ENCODE measurements around the gene ITPK1. TPM values are rescaled to one million over a fixed set of nuclear protein-coding genes. Genes with fewer than 3 reads are reported as not detected.

ITPK1 gene
- total RNA-seq, 4 donors from 2014 or later, result 19.7 to 97.7 (median 26.5) TPM

DNA sequence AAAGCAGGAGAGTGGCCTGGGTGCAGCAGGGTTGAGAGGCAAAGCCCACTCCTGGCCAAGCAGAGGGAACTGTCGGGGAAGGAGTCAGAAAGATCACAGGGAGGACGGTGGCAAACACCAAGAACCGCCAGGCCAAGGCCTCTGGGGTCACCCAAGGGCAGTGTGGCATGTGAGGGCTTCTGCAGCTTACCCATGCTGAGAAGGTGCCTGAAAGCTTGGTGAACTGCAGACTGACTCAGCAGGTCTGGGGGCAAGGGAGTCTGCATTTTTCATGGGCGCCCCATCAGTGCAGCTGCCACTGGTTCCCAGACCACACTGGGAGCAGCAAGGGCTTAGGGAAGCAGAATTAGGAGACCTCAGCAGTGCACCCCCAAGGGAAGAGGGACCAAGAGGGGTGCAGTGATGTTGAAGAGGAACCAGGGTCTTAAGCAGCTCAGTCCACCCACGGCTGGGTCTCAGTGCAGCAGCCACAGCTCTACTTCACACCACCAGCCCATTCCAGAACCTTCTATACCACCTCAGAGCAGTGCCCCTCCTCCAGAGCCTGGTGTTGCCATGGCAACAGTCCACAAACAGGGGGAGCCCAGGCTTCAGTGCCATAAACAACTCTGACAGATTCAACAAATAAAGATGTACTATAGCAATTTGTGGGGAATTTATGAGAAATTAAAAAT is 59.4 kb downstream of the ITPK1 start:
- H3K9me3 ChIP-seq, result no peaks in the 10 kb centered on the region
- no peak overlapping the region for H3K4me3 ChIP-seq
- H3K27me3 ChIP-seq, result no peaks in the 10 kb centered on the region
- peaks cover 3 to 32% of the 10 kb centered on the region in 2 donors for H3K4me1 ChIP-seq
- H3K27ac ChIP-seq, result peak overlapping the region; percentile 51 to 84
- H3K36me3 ChIP-seq, result no peaks in the 10 kb centered on the region
- intact Hi-C loops (cut with DNase I; ENCODE audit: low total_unique reads), result no loop called here
- TF ChIP-seq POLR2A (IDR thresholded peaks at IDR 0.05), result no peak
- TF ChIP-seq, protein P1, sequence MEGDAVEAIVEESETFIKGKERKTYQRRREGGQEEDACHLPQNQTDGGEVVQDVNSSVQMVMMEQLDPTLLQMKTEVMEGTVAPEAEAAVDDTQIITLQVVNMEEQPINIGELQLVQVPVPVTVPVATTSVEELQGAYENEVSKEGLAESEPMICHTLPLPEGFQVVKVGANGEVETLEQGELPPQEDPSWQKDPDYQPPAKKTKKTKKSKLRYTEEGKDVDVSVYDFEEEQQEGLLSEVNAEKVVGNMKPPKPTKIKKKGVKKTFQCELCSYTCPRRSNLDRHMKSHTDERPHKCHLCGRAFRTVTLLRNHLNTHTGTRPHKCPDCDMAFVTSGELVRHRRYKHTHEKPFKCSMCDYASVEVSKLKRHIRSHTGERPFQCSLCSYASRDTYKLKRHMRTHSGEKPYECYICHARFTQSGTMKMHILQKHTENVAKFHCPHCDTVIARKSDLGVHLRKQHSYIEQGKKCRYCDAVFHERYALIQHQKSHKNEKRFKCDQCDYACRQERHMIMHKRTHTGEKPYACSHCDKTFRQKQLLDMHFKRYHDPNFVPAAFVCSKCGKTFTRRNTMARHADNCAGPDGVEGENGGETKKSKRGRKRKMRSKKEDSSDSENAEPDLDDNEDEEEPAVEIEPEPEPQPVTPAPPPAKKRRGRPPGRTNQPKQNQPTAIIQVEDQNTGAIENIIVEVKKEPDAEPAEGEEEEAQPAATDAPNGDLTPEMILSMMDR (IDR thresholded peaks at IDR 0.05), result no peak
- DNase-seq, result no peak

DNA sequence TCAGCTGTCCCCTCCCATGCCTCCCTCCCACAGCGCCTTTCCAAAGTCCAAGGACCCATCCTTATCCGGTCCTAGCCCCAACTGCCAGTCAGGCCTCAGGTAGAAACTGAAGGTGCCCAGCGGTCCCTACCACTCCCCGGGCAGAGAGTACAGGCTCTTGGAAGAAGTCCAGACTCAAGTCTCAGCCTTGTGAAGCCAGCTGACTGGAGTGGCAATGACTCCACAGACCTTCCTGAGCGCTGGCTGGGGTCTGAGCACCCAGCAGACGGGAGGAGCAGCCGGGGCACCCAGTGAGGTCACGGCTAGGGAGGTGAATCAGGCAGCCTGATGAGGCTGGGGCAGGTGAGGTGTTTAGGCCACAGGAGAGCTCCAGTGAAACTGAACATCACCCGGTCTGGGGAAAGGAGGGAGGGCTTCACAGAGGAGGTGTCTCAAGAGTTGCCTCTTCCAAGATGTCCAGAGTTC is 60.0 kb downstream of the ITPK1 start:
- H3K36me3 ChIP-seq, result no peaks in the 10 kb centered on the region
- peak overlapping the region in 1 of 2 donors; percentile 84 for H3K27ac ChIP-seq

DNA sequence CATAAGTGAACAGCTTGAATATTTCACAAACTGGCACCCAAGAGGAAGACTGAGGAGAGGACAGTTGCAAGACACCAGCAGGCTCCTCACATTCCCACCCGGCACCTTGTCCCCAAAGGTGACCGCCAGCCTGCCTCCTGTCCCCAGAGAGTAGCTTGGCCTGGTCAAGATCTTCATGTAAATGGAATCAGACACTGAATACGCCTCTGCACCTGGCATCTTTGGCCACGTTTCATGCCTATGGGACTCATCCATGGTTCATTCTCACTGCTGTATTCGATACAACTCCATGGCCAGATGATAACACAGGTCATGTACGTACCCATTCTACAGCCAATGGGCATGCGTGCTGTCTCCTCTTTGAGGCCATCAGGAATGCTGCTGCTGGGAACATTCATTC is 60.8 kb downstream of the ITPK1 start:
- Histone ChIP-seq H3K27ac (peak overlapping the region; percentile 3 to 11), H3K27me3 (no peaks in the 10 kb centered on the region), H3K4me3 (no peak overlapping the region), H3K36me3 (no peaks in the 10 kb centered on the region), H3K4me1 (peaks cover 3 to 34% of the 10 kb centered on the region in 2 donors), H3K9me3 (no peaks in the 10 kb centered on the region)
- intact Hi-C loops (cut with DNase I; ENCODE audit: low total_unique reads), result no loop called here
- TF ChIP-seq, protein P1 (IDR thresholded peaks at IDR 0.05), result no peak
- no peak for TF ChIP-seq POLR2A (IDR thresholded peaks at IDR 0.05)
- DNase-seq, result no peak

More for the DNA sequence above, 60.0 kb downstream of the ITPK1 start:
- peaks cover 3 to 33% of the 10 kb centered on the region in 2 donors for H3K4me1 ChIP-seq
- H3K27me3 ChIP-seq, result no peaks in the 10 kb centered on the region
- no peak overlapping the region for H3K4me3 ChIP-seq
- no peak for DNase-seq
- intact Hi-C loops (cut with DNase I; ENCODE audit: low total_unique reads), result no loop called here
- H3K9me3 ChIP-seq, result no peaks in the 10 kb centered on the region
- TF ChIP-seq POLR2A (IDR thresholded peaks at IDR 0.05), result no peak
- TF ChIP-seq, protein P1 (IDR thresholded peaks at IDR 0.05), result no peak

DNA sequence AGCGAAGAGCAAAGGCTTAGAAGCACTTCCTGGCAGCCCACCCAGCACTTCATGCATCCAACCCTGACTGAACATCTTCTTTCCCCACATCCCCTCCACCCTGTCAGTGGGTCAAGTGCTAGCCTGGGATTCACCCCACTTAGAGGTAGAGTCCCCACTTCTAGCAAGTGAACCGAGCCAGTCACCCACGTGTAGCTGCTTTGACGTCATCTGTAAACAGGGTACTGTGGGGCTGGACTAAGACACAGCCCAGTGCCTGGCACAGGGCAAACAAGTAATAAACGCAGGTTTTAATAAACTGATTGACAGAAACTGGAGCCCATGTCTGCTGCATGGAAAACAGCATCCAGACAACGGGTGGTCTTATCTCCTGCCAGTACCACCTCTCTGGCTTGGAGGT is 61.7 kb downstream of the ITPK1 start:
- intact Hi-C loops (cut with DNase I; ENCODE audit: low total_unique reads), result no loop called here
- TF ChIP-seq, protein P1 (IDR thresholded peaks at IDR 0.05), result no peak
- no peak for TF ChIP-seq POLR2A (IDR thresholded peaks at IDR 0.05)
- no peaks in the 10 kb centered on the region for H3K9me3 ChIP-seq
- H3K27me3 ChIP-seq, result no peaks in the 10 kb centered on the region
- no peaks in the 10 kb centered on the region for H3K36me3 ChIP-seq
- DNase-seq, result no peak
- peaks cover 3 to 31% of the 10 kb centered on the region in 2 donors for H3K4me1 ChIP-seq
- no peak overlapping the region for H3K27ac ChIP-seq
- H3K4me3 ChIP-seq, result no peak overlapping the region
